GM06990 (cell line): ENCODE data around the gene TNFRSF4.

ENCODE experiments used
- DNase-seq: peaks from one replicate; pipeline ENCODE4 v3.0.0-alpha.2; 2011; ENCODE audit not compliant: insufficient read length; ENCODE audit errors: extremely low read depth
- H3K27me3 ChIP-seq: replicated peaks from 2 replicates; pipeline ENCODE4 v1.6.0; 2011; ENCODE audit warnings: low read length; ENCODE audit not compliant: control insufficient read depth, insufficient read depth
- H3K36me3 ChIP-seq: 2 replicates; pipeline ENCODE4 v1.5.1; 2011; ENCODE audit warnings: low read length; ENCODE audit not compliant: control insufficient read depth, insufficient read depth
- H3K4me3 ChIP-seq: replicated peaks from 2 replicates; pipeline ENCODE4 v1.5.1; 2011; ENCODE audit warnings: low read depth, mild to moderate bottlenecking, control low read depth, low read length
- CTCF ChIP-seq: IDR thresholded peaks from 2 replicates; pipeline ENCODE4 v1.5.1; 2011; ENCODE audit warnings: low read length, control low read depth, mild to moderate bottlenecking, inconsistent platforms; ENCODE audit not compliant: insufficient read depth, poor library complexity, severe bottlenecking

Gene TNFRSF4

GRCh38 chr1:1259540-1259939 is 45.6 kb upstream of the TNFRSF4 start:
- no peak for TF ChIP-seq CTCF
- H3K36me3 ChIP-seq = peaks cover 41% of the 10 kb centered on the region
- DNase-seq = no peak
- H3K4me3 ChIP-seq = no peak overlapping the region
- H3K27me3 ChIP-seq = no peaks in the 10 kb centered on the region

DNA sequence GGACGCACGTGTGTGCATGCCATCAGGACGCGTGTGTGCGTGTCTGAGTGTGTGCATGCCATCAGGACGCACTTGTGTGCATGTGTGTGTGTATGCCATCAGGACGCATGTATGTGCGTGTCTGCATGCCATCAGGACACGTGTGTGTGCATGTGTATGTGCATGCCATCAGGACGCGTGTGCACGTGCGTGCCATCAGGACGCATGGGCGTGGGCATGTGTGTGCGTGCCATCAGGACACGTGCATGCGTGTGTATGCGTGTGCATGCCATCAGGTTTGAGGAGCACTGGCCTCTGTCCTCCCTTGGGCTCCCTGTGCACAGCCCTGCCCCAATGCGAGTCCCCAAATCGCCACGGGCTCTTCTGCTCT is 45.2 kb upstream of the TNFRSF4 start:
- no peaks in the 10 kb centered on the region for H3K27me3 ChIP-seq
- peaks cover 41% of the 10 kb centered on the region for H3K36me3 ChIP-seq
- no peak for DNase-seq
- no peak for TF ChIP-seq CTCF
- H3K4me3 ChIP-seq = no peak overlapping the region

DNA sequence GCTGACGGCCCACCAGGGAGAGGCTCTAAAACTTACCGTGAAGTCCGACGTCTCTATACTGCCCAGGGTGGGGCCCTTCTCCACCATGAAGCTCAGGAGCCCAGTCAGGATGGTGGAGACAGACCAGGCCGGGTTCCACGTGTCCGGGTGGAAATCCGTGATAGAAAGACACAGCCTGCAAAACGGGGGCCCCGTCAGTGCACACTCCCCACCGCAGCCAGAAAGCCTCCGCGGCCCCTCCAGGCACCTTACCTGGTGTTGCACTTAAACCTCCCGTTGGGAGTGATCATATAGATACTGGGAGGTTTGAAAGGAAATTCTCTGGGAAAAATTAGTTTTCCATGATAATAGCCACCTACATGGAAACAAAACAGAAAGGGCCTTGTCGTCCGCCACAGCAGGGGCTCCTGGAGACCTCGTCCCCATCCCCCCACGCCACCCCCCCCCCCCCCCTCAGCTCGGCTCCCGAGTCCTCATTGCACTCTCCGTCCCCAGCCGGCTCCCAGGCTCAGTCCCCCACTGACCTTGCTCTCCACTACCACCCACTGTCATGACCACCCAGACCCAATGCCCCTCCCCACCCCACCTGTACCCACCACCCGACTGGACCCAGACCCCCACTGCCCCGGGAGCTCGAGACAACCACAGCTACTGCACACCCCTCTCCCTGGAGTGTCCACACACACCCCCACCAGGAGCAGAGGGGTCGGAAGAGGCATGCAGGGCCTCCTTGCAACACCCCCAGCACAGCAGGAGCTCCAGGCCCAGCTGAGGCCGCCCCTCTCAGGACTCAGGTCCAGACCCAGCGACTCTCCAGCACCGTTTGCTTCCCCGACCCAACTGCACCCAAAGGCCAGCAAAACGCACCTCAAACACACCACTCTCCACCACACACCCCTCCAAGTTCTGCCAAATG is 43.3 kb upstream of the TNFRSF4 start:
- H3K4me3 ChIP-seq = no peak overlapping the region
- H3K27me3 ChIP-seq = no peaks in the 10 kb centered on the region
- no peak for TF ChIP-seq CTCF
- DNase-seq = no peak
- peaks cover 36% of the 10 kb centered on the region for H3K36me3 ChIP-seq

GRCh38 chr1:1255611-1256010 is 41.7 kb upstream of the TNFRSF4 start:
- no peak overlapping the region for H3K4me3 ChIP-seq
- peaks cover 30% of the 10 kb centered on the region for H3K36me3 ChIP-seq
- DNase-seq = no peak
- no peak for TF ChIP-seq CTCF
- no peaks in the 10 kb centered on the region for H3K27me3 ChIP-seq

- peak; percentile 16 for DNase-seq
- no peak for TF ChIP-seq CTCF
- Histone ChIP-seq H3K36me3 (peaks cover 26% of the 10 kb centered on the region), H3K27me3 (no peaks in the 10 kb centered on the region), H3K4me3 (no peak overlapping the region)
These were observed 41.1 kb upstream of the TNFRSF4 start for GRCh38 chr1:1255078-1255477.
